ENCODE data around the gene FRYL. TPM values are rescaled to one million over a fixed set of nuclear protein-coding genes. Genes with fewer than 3 reads are reported as not detected.

Gene FRYL
- total and polyA plus RNA-seq, 2 of the 13 experiments (the other 11 are each of a cell fraction or from before 2014, with no cell fraction given), result 9.7 to 19.6 TPM

DNA sequence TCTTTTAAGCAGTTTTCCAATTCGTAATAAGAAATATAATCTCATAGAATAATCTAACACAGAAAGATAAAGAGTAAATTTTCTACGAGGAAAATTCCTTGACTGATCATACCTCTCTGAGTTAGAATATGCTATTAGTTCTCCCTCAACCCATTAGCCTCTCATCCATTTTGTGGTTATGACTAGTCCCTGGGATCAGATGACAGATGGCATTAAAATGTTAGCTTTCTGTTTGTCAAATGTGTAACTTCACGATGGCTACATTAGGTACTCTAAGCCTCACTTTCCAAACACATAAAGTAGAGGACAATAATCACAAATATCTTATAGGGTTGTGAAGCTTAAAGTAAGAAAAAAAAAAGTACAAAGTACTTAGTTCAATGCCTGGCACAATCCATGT lies 177.9 kb downstream of the FRYL start (continued):
- TF ChIP-seq, protein P1, sequence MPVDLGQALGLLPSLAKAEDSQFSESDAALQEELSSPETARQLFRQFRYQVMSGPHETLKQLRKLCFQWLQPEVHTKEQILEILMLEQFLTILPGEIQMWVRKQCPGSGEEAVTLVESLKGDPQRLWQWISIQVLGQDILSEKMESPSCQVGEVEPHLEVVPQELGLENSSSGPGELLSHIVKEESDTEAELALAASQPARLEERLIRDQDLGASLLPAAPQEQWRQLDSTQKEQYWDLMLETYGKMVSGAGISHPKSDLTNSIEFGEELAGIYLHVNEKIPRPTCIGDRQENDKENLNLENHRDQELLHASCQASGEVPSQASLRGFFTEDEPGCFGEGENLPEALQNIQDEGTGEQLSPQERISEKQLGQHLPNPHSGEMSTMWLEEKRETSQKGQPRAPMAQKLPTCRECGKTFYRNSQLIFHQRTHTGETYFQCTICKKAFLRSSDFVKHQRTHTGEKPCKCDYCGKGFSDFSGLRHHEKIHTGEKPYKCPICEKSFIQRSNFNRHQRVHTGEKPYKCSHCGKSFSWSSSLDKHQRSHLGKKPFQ (CRISPR knock-in tag; IDR thresholded peaks at IDR 0.05; ENCODE audit: insufficient replicate concordance), result no peak
- TF ChIP-seq ZNF121 (CRISPR knock-in tag; IDR thresholded peaks at IDR 0.05) (no peak), MIXL1 (CRISPR knock-in tag; IDR thresholded peaks at IDR 0.05) (no peak), MIER2 (CRISPR knock-in tag; IDR thresholded peaks at IDR 0.05) (no peak), ZNF7 (CRISPR knock-in tag; IDR thresholded peaks at IDR 0.05) (no peak), MED13 (CRISPR knock-in tag; IDR thresholded peaks at IDR 0.05) (no peak), KDM3A (CRISPR knock-in tag; IDR thresholded peaks at IDR 0.05; ENCODE audit: low read depth) (no peak), FOSL1 (CRISPR knock-in tag; IDR thresholded peaks at IDR 0.05; ENCODE audit: borderline replicate concordance) (no peak), SP1 (IDR thresholded peaks at IDR 0.05) (no peak), SP1 (CRISPR knock-in tag; IDR thresholded peaks at IDR 0.05) (no peak), MEIS1 (CRISPR knock-in tag; IDR thresholded peaks at IDR 0.05; ENCODE audit: borderline replicate concordance) (no peak)
- TF ChIP-seq, protein P2, sequence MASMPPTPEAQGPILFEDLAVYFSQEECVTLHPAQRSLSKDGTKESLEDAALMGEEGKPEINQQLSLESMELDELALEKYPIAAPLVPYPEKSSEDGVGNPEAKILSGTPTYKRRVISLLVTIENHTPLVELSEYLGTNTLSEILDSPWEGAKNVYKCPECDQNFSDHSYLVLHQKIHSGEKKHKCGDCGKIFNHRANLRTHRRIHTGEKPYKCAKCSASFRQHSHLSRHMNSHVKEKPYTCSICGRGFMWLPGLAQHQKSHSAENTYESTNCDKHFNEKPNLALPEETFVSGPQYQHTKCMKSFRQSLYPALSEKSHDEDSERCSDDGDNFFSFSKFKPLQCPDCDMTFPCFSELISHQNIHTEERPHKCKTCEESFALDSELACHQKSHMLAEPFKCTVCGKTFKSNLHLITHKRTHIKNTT (CRISPR knock-in tag; IDR thresholded peaks at IDR 0.05), result no peak
- TF ChIP-seq, protein P3, sequence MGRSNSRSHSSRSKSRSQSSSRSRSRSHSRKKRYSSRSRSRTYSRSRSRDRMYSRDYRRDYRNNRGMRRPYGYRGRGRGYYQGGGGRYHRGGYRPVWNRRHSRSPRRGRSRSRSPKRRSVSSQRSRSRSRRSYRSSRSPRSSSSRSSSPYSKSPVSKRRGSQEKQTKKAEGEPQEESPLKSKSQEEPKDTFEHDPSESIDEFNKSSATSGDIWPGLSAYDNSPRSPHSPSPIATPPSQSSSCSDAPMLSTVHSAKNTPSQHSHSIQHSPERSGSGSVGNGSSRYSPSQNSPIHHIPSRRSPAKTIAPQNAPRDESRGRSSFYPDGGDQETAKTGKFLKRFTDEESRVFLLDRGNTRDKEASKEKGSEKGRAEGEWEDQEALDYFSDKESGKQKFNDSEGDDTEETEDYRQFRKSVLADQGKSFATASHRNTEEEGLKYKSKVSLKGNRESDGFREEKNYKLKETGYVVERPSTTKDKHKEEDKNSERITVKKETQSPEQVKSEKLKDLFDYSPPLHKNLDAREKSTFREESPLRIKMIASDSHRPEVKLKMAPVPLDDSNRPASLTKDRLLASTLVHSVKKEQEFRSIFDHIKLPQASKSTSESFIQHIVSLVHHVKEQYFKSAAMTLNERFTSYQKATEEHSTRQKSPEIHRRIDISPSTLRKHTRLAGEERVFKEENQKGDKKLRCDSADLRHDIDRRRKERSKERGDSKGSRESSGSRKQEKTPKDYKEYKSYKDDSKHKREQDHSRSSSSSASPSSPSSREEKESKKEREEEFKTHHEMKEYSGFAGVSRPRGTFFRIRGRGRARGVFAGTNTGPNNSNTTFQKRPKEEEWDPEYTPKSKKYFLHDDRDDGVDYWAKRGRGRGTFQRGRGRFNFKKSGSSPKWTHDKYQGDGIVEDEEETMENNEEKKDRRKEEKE (IDR thresholded peaks at IDR 0.05), result no peak
- TF ChIP-seq, protein P4, sequence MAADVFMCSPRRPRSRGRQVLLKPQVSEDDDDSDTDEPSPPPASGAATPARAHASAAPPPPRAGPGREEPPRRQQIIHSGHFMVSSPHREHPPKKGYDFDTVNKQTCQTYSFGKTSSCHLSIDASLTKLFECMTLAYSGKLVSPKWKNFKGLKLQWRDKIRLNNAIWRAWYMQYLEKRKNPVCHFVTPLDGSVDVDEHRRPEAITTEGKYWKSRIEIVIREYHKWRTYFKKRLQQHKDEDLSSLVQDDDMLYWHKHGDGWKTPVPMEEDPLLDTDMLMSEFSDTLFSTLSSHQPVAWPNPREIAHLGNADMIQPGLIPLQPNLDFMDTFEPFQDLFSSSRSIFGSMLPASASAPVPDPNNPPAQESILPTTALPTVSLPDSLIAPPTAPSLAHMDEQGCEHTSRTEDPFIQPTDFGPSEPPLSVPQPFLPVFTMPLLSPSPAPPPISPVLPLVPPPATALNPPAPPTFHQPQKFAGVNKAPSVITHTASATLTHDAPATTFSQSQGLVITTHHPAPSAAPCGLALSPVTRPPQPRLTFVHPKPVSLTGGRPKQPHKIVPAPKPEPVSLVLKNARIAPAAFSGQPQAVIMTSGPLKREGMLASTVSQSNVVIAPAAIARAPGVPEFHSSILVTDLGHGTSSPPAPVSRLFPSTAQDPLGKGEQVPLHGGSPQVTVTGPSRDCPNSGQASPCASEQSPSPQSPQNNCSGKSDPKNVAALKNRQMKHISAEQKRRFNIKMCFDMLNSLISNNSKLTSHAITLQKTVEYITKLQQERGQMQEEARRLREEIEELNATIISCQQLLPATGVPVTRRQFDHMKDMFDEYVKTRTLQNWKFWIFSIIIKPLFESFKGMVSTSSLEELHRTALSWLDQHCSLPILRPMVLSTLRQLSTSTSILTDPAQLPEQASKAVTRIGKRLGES (CRISPR knock-in tag; IDR thresholded peaks at IDR 0.05; ENCODE audit: borderline replicate concordance), result no peak

Data from HepG2 (cell line).